H54 (cell line): Measurements from ENCODE around the gene ITPKB.
A peak's percentile ranks its signal among the peaks of the same experiment; 100 is the strongest.

Experiments used
- DNase-seq: peaks from one replicate; pipeline ENCODE4 v3.0.0; 2011; ENCODE audit warnings: low spot score, mixed read lengths; ENCODE audit not compliant: insufficient read length
- FAIRE-seq: peaks from 3 replicates; lab custom pipeline; 2011; peaks lifted over from hg19 to GRCh38; lab: Jason Lieb, UNC
- POLR2A ChIP-seq: IDR thresholded peaks from 2 replicates; pipeline ENCODE4 v1.6.1; 2011; ENCODE audit warnings: low read depth, mild to moderate bottlenecking, low read length

ITPKB gene

GRCh38 chr1:226682871-226683814 lies 55.9 kb downstream of the ITPKB start:
- no peak for FAIRE-seq
- no peak for TF ChIP-seq POLR2A
- DNase-seq = no peak

GRCh38 chr1:226681652-226682493 lies 57.2 kb downstream of the ITPKB start:
- DNase-seq (no peak), FAIRE-seq (no peak)
- TF ChIP-seq POLR2A = no peak

DNA sequence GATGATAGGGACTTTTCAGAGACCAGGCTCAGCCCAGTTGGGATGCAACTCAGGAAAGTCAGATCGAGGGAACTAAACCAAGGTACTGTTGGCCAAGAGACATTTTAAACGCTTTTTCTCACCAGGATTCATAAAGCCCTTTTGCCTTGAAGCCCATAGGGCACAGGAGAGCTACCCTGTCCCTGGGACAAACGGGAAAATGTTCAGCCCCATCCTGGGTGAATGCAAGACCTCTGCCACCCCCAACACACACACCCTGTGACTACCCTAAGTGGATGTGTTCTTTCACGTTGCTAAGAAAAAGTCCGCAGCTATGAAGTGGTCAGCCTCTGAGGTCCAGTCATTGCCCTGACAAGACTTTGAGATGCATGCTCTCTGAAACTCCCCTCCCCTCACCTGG lies 58.4 kb downstream of the ITPKB start:
- no peak for TF ChIP-seq POLR2A
- no peak for DNase-seq
- no peak for FAIRE-seq

DNA sequence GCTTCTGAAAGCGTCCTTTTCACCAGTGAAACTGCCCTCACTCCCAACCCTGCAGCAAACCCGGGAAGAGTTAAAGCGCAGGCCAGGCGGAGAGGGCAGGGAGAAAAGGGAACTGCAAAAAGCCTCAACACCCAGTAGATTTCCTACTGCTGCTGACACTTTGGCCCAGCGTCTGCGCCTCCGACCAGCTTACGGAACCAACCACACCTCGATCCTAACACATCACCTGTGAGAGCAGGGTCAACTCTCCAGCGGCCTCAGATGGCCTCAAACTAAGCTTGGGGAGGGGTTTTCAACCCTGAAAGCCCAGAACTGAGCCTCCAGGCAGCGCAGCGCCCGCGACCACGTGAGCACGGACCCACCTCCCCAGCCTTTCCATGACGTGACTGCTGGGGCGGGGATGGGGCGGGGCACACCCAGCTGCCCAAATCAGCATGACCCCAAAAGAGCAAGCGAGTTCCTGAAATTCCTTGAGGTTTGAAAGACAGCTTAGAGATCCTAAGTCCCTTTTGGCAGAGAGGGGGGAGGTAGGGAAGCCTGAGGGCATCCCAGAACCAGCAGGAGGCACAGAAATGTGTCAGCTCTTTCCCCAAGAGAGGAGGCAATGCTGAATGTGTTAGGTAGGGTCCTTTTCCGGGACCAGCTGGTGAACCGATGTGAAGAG lies 59.1 kb downstream of the ITPKB start:
- no peak for FAIRE-seq
- TF ChIP-seq POLR2A = no peak
- DNase-seq = peak; percentile 35

- no peak for FAIRE-seq
- no peak for TF ChIP-seq POLR2A
Measured at GRCh38 chr1:226679262-226679661, 59.8 kb downstream of the ITPKB start.

DNA sequence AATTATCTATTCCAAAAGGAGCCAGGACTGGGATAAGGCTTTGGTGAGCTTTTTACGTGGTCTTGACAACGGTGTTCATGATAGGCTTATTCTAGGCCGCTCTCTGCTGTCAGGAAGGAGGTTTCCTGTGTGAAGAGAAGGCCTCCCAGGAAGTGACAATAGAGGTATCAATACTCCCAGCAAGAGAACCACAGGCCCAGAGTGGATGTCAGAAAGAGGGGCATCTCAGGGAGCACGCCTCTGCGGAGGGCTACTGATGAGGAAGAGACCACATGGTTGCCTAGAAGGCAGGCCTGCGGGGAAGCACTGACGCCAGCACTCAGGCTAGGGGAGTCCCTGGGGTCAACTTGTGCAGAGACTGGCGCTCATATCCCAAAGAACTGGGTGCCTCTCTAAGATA lies 60.4 kb downstream of the ITPKB start:
- FAIRE-seq (no peak), DNase-seq (no peak)
- TF ChIP-seq POLR2A = no peak

More at GRCh38 chr1:226679262-226679661, 59.8 kb downstream of the ITPKB start:
- DNase-seq = no peak

- DNase-seq = no peak
- no peak for FAIRE-seq
- no peak for TF ChIP-seq POLR2A
Measured at GRCh38 chr1:226678251-226678650, 60.8 kb downstream of the ITPKB start.

DNA sequence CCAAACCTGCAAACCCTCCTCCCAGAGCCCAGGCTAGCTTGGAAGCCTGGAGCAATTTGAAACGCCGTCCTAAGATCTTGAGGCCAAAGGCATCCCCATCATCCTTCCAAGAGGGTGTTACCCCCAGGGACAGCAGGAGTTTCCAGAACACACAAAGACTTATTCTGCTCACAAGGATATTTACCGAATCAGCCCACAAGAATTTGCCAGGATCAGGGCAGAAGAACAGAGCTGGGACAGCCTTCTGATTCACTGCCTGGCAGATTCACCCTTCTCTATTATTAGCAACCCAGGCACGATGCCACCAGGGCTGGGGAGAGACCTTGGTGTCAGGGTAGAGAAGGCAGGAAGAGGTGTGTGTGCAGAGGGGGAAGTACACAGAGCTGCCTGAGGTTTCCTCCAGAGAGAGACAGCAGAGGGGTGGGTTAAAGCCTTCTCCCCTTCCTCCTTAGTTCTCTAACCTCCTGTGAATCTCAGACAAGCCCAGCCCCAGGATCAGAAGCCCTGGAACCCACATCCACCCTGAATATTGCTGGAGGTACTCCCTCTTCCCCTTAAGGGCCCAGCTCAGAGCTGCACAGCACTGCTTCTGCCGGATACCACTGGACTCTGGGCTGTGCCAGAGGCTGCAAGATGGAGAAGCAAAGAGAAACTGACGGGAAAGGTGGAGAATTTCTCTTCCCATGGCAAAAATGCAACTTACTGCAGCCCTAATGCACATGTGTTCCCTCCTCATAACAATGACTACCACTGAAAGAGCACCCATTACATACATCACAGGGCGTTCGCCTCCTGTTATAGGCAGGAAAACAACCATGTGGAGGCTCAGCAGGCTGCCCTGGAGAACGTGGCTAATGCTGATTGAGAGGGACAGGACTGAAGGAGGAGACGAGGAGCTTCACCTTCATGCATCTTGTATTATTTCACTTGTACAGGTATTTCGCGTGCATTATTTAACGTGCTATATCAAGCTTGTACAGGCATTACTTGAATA lies 61.8 kb downstream of the ITPKB start:
- TF ChIP-seq POLR2A = no peak
- peak; percentile 78 for DNase-seq
- FAIRE-seq = no peak

DNA sequence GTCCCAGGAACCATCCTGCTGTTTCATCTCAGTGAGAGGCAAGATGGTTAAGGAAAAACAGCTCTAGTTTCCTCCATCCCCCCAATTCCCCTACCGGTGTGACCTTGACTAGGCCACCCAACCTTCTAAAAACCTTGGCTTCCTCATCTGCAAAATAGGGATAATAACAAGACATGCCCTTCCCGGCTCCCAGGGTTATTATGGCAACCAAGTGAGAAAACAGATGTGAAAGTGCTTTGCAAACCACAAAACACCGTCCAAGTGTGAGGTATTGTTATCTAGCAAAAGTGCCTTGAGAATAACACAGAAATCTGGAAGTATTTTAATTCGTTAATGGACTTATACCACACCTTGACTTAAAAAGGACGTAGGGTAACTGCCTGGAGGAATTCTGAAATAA lies 62.7 kb downstream of the ITPKB start:
- DNase-seq (no peak), FAIRE-seq (no peak)
- TF ChIP-seq POLR2A = no peak

- TF ChIP-seq POLR2A = no peak
- FAIRE-seq (no peak), DNase-seq (no peak)
Measured at GRCh38 chr1:226675715-226676357, 63.2 kb downstream of the ITPKB start.

DNA sequence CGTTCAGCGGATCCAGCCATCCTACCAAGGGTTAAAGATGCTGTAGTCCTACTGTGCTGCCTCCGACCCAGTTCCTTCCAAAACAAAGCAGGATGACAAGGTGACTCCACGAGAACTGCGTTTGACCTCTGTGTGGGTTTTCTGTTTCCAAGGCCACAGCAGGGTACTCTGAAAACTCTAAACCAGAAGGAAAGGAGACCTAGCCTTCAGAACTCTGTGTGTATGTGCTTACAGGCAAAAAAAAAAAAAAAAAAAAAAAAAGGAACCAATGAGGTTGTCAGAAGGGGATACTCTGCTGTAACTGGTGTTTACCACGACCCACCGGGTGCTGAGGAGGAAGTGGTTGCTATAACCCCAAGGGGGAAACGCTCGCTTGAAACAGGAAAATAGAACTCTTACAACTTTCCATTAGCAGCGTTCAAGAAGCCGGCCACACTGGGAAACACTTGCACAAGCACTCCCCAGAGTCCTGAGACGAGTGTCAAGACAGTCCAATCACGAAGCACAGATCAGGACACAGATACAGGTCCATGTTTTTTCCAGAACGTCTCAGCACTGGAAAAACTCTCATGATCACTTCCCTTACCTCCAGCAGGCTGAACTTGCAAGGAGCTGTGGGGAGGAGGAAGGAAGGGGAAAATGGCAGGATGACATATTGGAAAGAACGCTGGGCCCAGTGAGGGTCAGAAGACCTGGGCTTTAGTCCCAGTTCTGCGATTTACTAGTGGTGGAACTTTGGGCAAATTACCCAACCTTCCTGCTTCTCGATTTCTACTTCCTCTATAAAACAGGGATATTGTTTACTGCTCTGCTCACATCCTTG lies 64.0 kb downstream of the ITPKB start:
- FAIRE-seq = no peak
- DNase-seq = no peak
- TF ChIP-seq POLR2A = no peak
